ENCODE data around the gene TMPRSS2.
"Not testable (repeated sequence)": the region's sequence is repeated elsewhere in the genome, so short reads cannot be mapped to it uniquely, and the experiment has no call there.

TMPRSS2 gene

DNA sequence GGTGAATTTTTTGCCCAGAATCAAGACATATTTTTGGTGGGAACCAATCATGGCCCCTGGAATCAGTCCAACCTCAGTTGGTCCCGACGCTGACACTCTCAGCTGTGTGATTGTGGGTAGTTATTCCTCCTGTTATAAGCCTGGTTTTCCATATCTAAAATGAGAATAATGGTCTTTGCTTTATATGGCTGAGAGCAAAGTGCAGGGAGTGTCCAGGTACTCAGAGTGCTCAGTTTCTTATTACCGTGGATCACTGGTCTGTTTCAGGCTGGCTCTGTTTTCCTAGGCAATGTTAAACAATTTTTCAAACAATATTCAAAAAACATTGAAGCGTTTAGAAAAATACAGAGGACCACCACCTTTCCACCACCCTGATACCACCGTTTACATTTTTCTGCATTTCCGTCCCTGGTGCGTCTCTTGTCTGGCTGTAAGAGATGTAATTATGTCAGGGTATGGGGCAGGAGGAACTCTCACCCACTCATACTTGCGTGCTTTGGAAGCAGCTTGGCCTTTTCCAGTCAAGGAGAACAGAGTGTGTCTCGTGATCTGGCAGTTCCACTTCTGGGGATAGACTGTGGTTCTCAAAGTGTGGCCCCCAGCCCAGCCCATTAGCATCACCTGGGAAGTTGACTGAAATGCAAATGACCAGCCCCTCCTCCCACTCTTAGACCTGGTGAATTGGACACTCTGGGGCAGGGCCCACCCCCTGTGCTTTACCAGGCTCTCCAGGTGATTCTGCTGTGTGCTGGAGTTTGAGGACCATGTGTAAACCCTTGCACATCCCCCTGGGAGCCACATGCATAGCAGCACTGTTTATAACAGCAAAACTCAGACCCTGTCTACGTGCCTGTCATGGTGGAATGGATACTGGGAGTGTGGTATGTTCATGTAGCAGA is 75.1 kb downstream of the TMPRSS2 start:
- no peak for DNase-seq
- in situ Hi-C loops (cut with MboI; ENCODE audit: low pct_unique_long_range_greater_than_20kb, low sequenced_read_pairs): no loop called here

GRCh38 chr21:41431788-41432548 is 76.0 kb downstream of the TMPRSS2 start:
- in situ Hi-C loops (cut with MboI; ENCODE audit: low pct_unique_long_range_greater_than_20kb, low sequenced_read_pairs): no loop called here
- peak; percentile 65 for DNase-seq

DNA sequence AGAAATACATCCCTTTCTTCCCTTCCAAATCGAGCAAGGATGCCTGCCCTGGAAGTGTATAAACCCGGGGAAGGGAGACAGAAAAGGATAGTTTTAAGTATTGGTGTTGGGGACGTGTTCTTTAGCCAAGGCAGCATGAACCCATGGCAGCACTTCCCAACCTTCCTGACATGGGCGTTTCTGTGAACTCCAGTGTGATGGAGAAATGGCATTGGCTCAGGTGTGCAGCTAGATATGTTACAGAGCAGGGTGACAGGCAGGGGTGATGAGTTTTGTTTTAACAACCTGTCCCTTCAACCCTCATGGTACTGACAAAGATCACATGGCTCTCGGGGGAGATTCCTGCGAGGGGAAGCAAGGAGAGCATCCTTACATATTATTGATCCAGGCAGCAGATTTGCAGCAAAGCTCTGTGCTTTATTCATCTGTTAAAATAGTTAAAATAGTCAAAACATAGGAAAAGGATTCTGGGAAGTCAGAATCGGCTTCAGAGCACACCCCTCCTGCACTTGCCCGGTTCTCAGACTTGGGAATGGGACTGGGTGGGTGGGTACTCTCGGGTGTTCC is 78.0 kb downstream of the TMPRSS2 start:
- in situ Hi-C loops (cut with MboI; ENCODE audit: low pct_unique_long_range_greater_than_20kb, low sequenced_read_pairs): no loop called here
- no peak for DNase-seq

- in situ Hi-C loops (cut with MboI; ENCODE audit: low pct_unique_long_range_greater_than_20kb, low sequenced_read_pairs): no loop called here
- DNase-seq: no peak
These were observed 78.7 kb downstream of the TMPRSS2 start for GRCh38 chr21:41429305-41429704.

DNA sequence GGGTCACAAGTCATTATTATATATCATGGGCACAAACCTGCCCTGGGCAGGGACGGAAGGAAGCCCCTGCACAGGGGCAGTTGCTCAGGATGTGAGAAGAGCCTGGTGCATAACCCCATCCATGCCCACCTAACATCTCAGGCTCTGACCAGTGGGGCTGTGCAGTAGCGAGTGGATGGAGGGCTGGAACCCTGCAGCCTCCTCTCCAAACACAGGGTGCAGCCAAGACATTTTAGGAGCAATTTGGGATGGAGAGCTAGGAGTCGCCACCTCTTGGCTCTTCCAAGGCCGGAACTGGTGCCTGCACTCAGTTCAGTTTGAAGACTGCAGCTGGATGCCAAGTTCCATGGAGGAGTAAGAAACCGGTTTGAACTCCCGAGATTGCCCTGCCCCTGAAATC is 79.1 kb downstream of the TMPRSS2 start:
- in situ Hi-C loops (cut with MboI; ENCODE audit: low pct_unique_long_range_greater_than_20kb, low sequenced_read_pairs): no loop called here
- DNase-seq: no peak

- in situ Hi-C loops (cut with MboI; ENCODE audit: low pct_unique_long_range_greater_than_20kb, low sequenced_read_pairs): no loop called here
- DNase-seq: no peak
These were observed 79.6 kb downstream of the TMPRSS2 start for GRCh38 chr21:41428311-41428710.

DNA sequence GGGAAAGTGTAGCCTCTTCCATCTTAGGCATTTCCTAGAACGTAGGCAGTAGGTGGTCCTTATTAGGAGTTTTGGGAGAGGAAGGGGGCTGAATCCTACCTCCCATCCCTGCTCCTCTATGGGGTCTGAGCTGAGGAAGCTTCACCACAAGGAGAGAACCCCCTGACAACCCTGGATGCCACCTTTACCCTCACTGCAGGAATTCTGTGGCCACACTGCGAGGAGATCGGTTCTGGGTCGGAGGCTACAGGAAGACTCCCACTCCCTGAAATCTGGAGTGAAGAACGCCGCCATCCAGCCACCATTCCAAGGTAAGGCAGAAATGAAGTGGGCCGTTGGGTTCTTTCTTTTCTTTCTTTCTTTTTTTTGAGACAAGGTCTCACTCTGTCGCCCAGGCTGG is 80.4 kb downstream of the TMPRSS2 start:
- DNase-seq: no peak
- in situ Hi-C loops (cut with MboI; ENCODE audit: low pct_unique_long_range_greater_than_20kb, low sequenced_read_pairs): no loop called here

DNA sequence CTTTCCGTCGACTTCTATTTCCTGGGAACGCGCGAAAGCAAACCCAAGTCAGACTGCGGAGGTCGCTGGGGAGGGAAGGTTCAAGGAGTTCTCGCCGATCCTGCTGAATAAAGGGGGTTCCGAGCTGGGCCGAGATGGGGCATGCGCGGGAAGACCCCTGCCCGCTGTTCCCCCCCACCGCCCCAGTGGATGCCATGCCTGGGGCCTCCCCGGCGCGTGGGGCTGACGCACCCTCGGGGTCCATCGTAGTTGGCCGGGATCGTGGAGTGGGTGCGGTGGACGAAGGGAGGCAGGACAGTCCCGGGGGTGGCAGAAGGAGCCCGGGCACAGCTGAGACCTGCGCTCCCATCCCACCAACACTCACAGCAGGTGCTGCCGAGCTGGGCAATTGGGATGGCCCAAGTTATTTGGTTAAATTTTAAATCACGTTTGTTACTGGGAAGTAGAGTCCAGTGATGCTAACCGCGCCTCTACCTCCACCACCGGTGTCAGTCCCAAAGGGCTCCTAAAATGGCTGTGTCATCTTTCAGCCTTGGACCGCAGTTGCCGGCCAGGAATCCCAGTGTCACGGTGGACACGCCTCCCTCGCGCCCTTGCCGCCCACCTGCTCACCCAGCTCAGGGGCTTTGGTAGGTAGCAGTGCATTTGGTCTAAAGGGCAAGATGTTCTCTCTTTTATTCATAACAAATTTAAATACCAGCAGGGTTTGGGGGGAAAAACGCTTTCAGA is 81.1 kb downstream of the TMPRSS2 start:
- in situ Hi-C loops (cut with MboI; ENCODE audit: low pct_unique_long_range_greater_than_20kb, low sequenced_read_pairs): no loop called here
- DNase-seq: no peak

DNA sequence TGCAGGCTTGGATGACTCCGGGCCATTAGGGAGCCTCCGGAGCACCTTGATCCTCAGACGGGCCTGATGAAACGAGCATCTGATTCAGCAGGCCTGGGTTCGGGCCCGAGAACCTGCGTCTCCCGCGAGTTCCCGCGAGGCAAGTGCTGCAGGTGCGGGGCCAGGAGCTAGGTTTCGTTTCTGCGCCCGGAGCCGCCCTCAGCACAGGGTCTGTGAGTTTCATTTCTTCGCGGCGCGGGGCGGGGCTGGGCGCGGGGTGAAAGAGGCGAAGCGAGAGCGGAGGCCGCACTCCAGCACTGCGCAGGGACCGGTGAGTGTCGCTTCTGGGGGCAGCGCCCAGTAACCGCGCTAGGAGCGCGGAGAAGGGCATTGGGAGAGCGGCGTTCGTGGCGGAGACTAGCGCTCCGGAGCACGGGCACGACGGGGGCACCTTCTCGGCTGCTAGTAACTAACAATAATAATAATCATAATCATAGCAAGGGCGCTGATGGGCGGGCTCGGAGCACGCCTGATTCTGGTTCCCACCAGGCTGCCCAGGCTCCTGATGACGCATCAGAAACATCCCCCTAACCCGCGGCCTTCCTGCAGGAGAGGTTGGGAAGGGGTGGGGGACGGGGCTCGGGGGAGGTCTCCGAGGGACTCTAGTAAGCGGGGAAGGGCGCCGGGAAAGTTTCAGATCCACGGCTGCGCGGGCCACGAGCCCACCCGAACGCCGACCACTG is 81.8 kb downstream of the TMPRSS2 start, which contains the start of gene MX1:
Gene MX1, plus strand, starts transcription at position 286 of the 722 bp plus-strand sequence. CDS start 5,832 bp downstream, outside the sequence.
- no peak for DNase-seq
- in situ Hi-C loops (cut with MboI; ENCODE audit: low pct_unique_long_range_greater_than_20kb, low sequenced_read_pairs): no loop called here

DNA sequence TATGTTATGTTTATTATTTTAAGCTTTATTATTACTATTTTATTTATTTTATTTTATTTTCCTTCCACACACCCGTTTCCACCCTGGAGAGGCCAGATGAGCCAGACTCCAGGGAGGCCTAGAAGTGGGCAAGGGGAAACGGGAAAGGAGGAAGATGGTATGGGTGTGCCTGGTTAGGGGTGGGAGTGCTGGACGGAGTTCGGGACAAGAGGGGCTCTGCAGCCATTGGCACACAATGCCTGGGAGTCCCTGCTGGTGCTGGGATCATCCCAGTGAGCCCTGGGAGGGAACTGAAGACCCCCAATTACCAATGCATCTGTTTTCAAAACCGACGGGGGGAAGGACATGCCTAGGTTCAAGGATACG is 82.4 kb downstream of the TMPRSS2 start:
- in situ Hi-C loops (cut with MboI; ENCODE audit: low pct_unique_long_range_greater_than_20kb, low sequenced_read_pairs): no loop called here
- no peak for DNase-seq

- in situ Hi-C loops (cut with MboI; ENCODE audit: low pct_unique_long_range_greater_than_20kb, low sequenced_read_pairs); DNase-seq: not testable (repeated sequence)
These were observed 84.7 kb downstream of the TMPRSS2 start for GRCh38 chr21:41423305-41423636.

- in situ Hi-C loops (cut with MboI; ENCODE audit: low pct_unique_long_range_greater_than_20kb, low sequenced_read_pairs): no loop called here
These were observed 85.2 kb downstream of the TMPRSS2 start for GRCh38 chr21:41422546-41423304.

DNA sequence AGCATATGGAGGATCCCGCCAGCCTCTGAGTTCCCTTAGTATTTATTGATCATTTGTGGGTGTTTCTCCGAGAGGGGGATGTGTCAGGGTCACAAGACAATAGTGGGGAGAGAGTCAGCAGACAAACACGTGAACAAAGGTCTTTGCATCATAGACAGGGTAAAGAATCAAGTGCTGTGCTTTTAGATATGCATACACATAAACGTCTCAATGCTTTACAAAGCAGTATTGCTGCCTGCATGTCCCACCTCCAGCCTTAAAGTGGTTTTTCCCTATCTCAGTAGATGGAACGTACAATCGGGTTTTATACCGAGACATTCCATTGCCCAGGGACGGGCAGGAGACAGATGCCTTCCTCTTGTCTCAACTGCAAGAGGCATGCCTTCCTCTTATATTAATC is 87.0 kb downstream of the TMPRSS2 start:
- in situ Hi-C loops (cut with MboI; ENCODE audit: low pct_unique_long_range_greater_than_20kb, low sequenced_read_pairs); DNase-seq: not testable (repeated sequence)

More at GRCh38 chr21:41422546-41423304, 85.2 kb downstream of the TMPRSS2 start:
- no peak for DNase-seq

- in situ Hi-C loops (cut with MboI; ENCODE audit: low pct_unique_long_range_greater_than_20kb, low sequenced_read_pairs): no loop called here
- peak; percentile 70 for DNase-seq
These were observed 87.8 kb downstream of the TMPRSS2 start for GRCh38 chr21:41419921-41420862.

DNA sequence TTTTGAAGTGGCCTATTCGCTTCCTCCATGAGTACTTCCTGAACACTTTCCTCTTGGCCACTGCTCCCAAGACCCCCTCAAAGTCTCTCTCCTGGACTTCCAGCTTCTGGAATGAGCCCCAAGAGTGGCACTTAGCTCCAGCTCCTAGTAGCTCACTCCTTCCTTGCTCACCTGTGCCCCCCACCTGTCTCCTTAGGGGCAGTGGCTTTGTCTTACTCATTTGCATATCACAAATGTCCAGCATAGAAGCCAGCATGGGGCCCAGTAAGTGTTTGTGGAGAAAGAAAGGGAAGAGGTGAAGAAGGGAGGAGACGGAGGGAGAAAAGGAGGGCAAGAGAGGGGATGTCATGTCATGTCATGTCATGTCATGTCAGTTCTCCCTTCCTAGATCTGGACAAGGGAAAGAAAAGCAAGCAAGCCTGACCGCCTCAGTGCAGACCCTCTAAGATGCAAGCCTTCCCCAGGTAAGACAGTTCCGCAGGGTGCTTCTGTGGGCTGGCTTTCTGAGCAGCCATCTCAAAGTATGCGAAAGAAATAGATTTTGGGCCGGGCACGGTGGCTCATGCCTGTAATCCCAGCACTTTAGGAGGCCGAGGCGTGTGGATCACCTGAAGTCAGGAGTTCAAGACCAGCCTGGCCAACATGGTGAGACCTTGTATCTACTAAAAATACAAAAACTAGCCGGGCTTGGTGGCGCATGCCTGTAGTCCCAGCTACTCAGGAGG is 88.8 kb downstream of the TMPRSS2 start:
- no peak for DNase-seq
- in situ Hi-C loops (cut with MboI; ENCODE audit: low pct_unique_long_range_greater_than_20kb, low sequenced_read_pairs): no loop called here

GRCh38 chr21:41418393-41418792 is 89.6 kb downstream of the TMPRSS2 start:
- in situ Hi-C loops (cut with MboI; ENCODE audit: low pct_unique_long_range_greater_than_20kb, low sequenced_read_pairs): no loop called here
- no peak for DNase-seq
